ENCODE measurements around the gene EXOC6B.

The EXOC6B gene

DNA sequence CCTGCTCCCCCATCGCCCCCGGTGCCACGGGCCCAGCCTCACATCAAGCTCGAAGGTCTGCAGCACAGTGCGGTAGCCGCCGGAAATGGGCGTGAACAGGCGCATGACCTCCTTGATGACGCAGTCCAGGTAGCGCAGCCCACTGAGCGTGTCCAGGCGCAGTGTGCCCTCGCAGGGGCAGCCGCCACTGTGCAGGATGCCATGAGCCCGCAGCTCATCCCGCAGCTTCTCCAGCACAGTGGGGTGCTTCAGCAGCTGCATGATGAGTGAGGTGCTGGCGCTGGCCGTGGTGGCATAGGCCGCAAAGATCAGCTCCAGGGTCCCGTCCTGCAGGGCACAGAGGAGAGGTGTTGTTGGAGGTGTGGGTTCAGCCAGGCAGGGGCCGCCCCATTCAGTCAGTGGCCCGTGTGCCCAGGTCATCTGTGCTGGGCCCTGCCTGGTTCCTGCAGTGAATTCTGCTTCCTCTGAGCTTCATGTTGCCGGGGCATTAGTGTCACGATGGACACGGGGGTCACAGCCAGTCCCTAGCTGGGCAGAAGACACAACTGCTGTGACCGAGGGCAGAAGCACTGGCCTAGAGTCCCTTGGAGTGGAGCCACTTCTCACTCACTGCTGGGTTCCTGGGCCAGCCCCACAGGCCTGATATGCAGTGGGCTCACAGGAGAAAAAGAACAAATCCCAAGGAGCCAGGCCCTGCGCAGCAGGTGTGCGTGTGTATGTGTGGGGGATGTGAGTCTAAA is 692.7 kb downstream of the EXOC6B start:
- no peak for DNase-seq (ENCODE audit: low read depth)

DNA sequence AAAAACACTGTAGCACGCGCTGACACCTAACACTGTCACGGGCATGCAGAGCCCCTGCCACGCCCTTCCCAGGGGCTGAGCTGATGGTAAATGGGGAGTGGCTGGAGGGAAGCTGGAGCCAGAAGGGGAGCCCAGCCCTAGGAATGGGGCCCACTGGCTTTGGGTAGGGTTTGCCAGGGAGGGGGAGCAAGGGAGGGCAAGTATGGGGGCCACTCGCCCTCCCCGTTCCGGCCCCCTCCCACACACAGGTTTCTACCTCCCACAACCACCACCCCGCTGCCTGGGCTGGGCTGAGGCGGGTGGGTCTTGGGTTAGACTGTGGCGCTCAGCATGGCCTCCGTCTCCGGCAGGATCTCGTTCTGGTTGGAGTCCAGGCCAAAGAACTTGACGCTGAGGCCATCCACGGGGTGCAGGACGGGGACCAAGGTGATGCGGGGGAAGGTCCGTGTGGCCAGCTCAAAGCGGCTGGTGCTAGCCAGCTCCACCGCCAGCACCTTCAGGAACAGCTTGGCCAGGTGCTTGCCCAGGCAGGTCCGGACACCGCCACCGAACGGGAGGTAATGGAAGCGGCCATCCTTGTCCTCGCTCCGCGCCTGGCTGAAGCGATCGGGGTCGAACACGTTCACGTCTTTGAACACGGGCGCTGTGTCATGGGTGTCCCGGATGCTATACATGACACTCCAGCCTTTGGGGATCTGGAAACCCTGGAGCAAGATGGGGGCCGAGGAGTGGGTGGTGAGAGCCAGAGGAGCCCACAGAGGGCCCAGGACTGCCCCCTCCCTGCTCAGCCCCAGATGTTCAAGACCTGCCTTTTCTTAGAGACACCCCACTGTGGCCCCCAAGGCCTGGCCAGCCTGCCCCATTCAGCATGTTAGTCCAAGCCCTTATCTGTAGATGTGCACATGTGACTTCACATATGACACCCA is 693.7 kb downstream of the EXOC6B start:
- DNase-seq (ENCODE audit: low read depth), result no peak

DNA sequence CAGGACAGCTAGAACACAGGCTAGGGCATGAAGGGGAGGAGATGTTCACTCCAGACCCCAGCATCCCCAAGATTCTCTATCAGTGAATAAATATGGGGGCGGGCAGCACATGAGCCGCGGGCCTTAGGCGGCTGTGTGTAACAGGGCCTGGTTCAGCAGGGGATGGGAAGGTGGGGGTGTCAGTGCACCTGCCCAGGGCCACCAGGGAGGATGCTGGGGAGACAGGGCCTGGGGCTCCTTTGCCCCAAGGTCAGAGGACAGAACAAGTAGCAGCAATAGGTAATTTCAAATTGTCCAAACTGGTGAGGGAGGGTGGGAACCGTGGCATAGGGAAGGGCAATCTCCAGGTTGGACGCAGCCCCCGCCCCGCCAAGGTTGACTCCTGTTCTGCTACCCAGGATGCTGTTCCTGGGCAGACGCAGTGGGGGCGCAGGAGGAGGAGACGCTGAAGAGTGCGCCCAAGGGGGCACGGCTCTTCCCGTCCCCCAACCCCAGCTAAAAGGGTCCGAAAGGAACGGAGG is 694.4 kb downstream of the EXOC6B start:
- DNase-seq (ENCODE audit: low read depth), result no peak

DNA sequence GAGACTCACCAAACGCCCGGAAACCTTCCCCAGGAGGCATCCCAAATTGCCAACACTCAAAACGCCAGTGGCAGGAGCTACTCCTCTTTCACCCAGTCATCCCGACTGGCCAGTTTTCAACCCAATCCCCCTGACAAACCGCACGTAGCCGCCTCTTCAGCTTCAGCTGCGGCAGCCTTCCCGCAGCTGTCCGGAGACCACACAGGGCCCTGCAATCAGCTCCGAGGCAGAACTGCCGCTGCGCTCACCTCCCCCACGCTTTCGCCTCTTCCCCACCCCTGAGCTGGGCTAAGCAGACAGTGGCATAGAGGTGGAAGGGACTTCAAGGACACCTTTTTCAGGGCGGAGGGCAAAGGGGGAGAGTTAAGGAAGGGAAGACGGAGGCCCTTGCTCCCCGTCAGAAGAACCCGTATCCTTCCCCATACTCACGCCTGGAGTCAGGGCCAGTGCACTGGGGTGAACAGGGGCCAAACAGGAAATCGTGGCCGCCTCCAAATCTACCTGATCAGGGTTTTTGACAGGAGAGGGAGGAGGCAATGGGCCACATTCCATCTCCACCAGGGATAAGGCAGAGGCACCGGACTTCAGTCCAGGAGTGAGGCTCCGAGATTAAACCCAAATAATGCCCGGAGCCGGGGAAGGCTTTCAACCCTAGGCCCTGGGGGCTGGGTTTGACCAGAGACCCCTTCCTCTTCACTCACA is 695.0 kb downstream of the EXOC6B start:
- no peak for DNase-seq (ENCODE audit: low read depth)

DNA sequence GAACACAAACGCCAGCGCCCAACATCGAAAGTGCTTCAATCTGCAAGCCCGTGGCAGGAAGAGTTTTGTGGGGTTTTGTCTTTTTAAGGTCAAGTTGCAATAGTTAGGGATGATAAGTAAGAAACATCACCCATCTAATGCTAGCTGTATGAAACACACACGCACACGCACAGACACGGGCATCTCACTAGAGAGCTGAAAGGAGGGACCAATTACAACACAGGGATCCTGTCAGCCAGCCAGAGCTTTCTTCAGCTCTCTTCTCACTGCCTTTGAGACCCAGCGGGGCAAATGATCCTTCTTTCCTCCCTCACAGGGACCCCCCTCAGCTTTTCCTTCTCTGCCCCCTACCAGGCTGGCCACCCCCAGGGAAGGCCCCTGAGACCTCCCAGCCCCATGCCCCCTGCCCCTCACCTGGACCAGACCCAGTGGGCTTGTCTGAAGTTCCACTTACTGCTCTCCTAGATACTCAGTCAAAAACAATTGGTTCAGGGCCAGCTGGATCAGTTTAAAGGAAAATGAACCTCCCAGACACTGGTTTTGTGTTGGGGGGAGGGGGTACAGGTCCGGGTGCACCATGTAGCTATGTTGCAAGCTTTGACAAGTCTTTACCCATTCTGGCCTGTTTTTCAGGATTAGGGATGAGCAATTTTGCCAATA is 696.0 kb downstream of the EXOC6B start:
- no peak for DNase-seq (ENCODE audit: low read depth)

DNA sequence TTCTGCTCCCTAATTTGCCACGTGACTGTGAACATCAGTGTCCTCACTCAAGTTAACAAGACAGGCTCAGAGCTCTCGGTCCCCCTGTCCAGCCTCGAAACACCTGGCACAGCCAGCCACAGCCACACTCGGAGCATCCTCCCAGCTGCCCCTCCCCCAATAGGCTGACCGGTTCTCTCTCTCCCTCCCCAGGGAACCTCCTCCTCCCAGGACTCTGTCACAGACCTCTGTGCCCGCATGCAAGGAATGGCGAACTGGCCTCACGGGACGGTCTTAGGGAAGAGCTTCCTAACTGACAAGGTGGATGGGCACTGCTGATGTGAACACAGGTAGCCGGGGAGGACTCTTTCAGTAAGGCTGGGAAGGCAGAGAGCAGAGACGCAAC is 697.0 kb downstream of the EXOC6B start:
- DNase-seq (ENCODE audit: low read depth), result no peak

DNA sequence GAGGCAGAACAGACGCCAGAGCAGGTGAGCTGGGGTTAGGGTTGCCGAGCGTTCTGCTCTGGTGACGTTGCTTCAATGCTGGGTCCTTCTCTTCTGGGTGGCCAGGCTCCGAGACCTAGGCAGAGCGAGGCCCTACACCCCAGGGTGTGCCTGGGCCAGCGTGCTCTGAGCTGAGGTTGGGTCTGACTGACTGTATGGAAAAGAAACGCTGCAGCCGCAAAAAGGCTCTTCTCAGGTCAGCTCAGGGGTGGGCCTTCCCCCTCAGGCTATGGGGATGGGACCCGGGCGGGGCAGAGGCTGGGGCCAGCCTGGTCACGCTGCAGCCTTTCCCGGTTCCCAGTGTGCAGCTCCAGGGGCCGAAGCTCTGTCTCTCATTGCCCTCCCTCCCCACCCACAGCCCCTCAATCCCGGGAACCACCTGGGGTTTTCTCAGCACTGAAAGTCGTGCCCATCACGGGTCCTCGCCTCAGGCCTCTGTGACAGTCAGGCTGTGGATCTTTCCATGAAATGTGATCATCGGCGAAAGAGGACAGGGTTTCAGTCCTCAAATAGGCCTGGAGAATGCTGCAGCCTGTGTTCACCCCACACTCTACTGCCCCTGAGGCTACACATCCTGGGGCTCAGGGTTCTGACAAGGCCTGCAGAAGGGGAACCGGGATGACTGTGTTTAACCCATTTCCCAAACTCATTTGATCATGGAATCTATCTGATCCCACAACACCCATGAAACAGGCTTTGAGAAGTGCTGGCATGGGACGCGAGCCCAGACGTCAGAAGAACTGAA is 697.6 kb downstream of the EXOC6B start:
- DNase-seq (ENCODE audit: low read depth), result no peak

DNA sequence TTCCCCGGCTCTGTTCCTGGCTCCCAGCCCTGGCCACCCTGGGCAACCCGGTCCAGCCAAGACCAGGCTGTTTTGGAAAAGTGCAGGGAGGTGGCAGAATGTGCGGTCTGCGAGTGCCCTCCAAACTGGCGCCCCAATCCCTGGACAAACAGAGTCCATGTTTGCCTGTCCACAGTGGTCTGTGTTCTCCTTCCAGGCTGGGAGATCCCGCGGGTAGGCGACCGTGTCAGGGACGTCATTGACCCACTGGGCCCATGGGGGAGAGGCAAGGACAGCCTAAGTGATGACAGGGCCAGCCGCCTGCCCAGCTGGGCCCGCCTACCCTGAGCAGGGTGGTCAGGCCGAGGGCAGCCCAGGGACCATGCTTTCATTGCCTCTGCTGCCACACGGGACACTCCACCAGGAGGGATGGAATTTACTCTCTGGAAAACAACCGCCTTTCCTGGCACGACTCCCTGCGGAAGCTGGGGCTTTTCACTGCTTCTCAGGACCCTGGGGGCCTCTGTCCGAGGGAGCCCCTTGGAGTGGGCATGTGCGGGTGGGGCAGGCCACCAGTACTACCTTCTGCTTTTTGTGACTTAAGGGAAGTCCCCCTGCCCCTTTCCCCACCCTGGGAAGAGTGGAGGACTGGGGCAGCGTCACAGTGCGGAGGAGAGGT is 698.3 kb downstream of the EXOC6B start:
- DNase-seq (ENCODE audit: low read depth), result no peak

DNA sequence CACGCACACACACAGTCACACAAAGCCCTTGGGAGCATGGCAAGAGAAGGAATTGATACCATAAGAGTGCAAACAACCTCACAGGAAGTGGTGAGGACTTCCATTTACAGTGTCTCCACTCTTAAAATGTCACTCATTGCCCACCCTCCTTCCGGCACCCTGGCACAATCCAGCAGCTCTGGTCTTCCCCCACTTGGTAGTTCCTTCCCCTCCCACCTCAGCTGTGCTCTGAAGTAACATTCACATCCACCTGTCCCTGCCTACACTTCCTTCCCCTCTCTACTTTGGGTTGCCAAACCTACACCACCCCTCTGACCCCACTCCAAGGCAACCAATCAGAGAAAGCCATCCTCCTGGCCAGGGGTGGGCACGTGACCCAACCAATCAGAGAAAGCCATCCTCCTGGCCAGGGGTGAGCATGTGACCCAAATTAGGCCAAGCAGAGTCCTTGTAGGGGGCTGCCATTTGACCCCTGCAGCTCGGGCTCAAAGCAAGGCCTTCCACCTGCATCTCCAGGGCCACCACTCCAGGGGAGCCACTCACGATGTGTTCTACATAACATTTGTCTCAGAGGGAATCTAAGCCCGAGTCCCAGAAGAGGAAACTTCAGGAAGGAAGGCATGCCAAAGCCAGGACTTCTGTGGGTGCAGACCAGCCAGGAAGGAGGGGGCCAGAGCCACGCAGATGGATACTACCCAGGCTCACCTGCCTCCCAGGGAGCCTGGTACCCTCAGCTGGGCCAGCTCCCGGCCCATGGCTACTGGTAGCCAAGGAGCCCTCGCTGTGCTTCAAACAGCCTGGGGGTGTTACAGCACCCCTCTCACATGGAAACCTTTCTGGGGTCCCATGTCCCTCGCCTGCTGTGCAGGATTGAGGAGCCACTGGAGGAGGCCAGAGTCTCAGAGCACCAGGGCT is 699.4 kb downstream of the EXOC6B start:
- DNase-seq (ENCODE audit: low read depth), result no peak

All from T-helper 22 cell (primary cell).